Activated T-cell treated with anti-CD3 and anti-CD28 coated beads for 48 hours (primary cell): ENCODE measurements around the gene ADD3.
"Not testable (repeated sequence)": the region's sequence is repeated elsewhere in the genome, so short reads cannot be mapped to it uniquely, and the experiment has no call there.

ENCODE experiments used
- DNase-seq: peaks from one replicate; pipeline ENCODE4 v3.0.0-alpha.2; 2020; ENCODE audit warnings: low read depth

The ADD3 gene

DNA sequence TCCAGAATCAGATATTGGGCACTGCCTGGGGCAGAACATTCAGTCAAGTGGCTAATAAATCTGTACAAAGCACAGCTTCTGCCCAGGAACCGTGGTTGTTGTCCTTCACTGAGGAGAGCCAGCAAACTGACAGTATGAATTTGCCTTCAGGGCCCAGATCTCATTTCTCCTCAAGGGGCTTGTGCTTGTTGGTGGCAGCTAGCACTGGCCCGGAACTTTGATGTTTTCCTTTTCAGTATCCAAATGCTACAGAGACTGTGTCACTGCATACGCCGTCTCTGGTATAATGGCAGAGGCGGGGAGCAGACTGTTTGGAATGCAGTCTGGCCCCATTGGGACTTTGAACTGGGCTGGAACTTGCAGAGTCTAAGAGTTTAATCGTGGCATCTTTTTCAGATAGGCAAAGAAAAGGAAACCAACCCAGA lies 30.4 kb upstream of the ADD3 start:
- no peak for DNase-seq

DNA sequence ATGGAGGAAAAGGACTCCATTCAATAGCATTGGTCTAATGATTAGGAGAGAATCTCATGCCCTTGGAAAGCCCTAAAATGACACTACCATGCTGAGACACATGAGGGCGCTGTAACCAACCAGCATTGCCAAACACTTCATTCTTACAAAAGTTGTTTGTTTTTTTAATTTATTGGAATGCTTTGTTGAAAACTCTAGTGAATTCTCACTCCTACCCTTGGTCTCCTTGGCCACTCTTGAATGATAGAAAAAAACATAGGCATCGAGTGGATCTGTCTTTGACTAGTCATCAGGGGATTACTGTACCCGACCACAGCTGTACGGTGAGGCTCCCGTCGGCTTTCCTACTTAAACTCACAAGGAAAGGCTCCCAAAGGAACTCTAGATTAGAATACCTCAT lies 29.3 kb upstream of the ADD3 start:
- peak; percentile 37 for DNase-seq

DNA sequence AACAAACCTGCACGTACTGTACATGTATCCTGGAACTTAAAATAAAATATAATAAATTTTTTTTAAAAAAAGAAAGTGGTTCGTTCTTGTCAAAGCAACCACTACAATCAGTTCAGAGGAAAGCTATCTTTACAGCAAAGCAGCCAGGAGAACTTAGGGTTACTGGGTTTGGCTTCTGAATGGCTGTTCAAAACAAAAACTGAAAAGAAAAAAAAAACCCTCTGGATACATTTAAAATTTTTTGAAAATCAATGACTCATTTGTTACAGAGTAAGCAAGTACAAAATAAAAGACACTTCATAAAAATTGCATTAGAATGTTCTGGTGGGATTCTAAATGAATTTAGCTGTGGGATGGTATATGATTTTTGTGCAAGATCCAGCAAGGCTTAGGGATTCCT lies 28.6 kb upstream of the ADD3 start:
- no peak for DNase-seq

DNA sequence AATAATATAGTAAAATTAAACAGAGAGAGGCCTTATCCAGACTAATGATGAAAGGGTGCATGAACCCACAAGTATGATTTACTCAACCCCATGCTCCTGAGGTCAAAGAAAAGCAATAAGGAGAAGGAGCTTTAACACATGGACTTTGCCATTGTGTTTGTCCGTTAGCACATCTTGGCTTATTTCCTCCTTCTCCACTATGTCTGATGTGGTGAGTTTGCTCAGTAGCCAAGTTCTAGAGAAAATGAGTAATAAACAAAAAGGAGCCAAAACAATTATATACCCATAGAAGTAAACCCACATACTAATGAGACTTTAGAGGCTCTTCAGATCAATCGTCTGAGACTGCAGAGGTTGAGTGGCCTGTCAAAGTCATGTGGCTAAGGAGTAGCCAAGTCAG lies 26.1 kb upstream of the ADD3 start:
- no peak for DNase-seq

DNA sequence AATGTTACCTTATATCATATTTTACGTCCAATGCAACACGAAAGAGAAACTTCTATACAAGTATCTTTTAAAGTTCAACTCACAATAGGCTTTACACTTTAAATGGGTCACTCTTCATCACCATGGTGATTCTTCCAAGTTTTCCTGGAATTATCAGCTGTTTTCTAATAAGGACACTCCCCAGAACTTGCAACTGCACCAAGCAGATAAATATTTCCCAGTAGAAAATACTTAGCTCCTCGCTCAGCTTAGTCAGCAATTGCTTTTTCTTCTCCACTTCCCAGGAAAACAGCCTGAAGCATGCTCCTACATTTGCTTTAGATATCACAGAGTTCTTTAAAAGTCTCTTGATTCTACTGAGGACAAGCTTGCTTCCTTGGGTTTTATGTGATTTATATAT lies 25.7 kb upstream of the ADD3 start:
- no peak for DNase-seq

DNA sequence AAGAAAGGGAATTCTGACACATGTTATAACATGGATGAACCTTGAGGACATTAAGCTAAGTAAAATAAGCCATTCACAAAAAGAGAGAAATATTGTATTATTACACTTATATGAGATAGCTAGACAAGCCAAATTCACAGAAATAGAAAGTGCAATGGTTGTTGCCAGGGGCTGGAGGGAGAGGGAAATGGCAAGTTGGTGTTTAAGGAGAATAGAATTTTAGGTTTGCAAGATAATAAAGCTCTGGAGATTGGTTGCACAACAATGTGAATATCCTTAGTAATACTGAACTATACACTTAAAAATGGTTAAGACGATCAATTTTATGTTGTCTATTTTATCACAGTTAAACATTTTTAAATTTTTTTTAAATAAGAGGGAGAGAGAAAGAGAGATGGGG lies 25.0 kb upstream of the ADD3 start:
- no peak for DNase-seq

DNA sequence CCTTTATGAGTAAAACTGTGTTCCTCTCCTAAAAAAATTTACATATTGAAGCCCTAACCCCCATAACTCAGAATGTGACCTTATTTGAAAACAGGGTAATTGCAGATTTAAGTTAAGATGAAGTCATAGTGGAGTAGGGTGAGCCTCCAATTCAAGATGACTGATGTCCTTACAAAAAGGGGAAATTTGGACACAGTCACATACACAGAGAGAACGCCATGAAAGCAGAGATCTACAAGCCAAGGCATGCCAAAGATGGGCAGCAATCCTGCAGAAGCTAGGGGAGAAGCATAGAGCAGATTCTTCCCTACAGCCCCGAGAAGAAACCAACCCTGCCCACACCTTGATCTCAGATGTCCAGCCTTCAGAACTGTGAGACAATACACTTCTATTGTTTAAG lies 23.8 kb upstream of the ADD3 start:
- DNase-seq: no peak

DNA sequence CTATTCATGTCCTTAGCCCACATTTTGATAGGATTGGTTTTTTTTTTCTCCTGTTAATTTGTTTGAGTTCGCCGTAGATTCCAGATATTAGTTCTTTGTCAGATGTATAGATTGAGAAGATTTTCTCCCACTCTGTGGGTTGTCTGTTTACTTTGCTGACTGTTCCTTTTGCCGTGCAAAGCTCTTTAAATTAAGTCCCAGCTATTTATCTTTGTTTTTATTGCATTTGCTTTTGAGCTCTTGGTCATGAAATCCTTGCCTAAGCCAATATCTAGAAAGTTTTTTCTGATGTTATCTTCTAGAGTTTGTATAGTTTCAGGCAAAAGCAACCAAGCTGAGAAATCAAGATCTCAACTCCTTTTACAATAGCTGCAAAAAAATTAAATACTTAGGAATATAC lies 22.0 kb upstream of the ADD3 start:
- DNase-seq: not testable (repeated sequence)

DNA sequence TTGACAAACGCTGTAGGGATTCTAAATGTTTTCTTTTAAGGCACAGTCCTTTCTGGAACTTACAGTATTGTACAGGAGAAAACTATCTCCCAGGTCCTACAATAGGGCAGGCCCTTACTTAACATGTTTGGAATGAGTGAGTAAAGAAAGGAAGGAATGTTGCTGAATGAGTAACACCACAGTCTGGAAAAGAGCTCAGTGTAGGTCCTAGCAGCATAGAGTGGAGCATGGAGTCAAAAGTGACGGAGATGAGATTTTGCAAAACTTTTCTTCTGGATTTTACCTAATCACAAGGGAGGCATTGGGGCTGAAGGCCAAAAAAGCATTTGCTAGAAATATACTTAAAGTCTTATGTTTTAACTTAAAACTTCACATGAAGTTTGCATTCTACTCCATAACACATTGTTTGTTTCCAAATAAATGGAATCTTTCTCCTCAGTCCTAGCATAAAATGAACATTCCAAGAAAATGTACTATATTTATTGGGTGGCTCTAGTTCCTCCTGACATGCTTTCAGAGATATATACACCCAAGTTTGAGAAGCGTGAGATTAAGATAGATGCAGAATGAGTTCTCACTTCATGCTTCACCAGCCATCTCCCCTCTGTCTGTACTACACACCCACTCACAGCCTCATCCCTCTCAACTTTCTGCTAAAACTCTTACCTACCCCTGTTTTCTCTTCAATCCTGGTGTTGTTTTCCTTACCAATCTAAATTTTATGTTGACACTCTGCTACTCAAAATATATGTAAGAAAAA lies 20.2 kb upstream of the ADD3 start:
- DNase-seq: no peak

DNA sequence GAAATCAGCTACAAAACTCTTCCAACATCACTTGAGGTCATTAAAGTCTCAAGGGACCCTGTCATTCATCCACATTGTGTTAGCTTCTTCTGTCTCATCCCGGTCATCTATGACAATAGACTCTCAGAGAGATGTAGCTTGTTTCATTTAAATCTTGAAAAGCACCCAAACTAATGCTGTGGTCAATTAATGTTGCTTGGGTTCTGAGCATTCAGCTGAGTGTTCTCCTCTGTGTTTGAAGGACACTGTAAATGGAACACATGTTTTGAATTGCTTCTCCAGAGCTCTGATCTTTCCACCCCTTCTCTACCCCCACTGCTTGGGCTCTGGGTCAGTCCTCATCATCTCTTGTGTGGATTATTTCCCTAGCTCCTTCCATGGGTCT lies 19.6 kb upstream of the ADD3 start:
- DNase-seq: no peak

DNA sequence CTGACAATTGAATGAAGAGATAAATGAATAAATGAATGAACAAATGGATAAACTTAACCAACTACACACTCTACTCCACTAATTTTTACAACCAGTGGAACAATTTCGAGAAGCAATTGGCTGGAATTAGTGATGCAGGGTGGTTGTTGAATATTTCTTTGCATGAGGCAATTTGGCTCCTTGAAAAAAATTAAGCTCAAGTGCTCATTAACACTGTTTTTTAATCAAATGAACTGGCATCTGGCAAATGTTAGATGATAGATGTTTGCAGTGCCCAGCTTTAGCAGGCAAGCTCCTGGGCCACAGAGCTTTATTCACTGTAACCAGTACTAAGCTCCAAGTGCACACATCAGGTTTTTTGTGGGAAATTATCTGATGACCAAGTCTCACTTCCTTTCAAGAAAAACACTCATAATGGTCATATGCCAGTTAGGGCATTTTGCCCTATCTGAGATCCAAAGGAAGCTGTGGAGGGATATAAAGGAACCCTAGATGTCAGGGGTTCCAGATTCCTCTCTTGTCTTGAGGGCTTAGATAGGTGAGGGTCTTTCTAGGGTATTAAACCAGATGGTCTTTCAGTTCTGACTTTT lies 16.4 kb upstream of the ADD3 start:
- DNase-seq: no peak

DNA sequence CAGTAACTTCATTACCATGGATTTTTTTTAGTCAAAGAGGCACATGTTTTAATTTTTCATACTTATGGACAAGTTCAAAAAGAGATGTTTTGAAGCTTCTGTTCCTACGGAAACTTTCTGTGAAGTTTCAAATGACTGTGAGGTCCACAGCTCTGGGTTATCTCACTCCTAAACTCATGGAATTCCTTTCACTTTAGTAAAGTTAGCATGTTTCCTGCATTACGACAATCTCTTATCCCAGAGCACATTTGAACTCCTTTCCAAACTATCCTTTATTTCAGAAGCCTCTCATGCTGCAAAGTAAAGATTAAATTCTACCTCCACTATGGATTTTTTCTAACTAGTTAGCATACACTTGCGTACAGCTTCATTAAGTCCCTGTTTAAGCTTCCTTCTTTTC lies 15.3 kb upstream of the ADD3 start:
- DNase-seq: no peak

DNA sequence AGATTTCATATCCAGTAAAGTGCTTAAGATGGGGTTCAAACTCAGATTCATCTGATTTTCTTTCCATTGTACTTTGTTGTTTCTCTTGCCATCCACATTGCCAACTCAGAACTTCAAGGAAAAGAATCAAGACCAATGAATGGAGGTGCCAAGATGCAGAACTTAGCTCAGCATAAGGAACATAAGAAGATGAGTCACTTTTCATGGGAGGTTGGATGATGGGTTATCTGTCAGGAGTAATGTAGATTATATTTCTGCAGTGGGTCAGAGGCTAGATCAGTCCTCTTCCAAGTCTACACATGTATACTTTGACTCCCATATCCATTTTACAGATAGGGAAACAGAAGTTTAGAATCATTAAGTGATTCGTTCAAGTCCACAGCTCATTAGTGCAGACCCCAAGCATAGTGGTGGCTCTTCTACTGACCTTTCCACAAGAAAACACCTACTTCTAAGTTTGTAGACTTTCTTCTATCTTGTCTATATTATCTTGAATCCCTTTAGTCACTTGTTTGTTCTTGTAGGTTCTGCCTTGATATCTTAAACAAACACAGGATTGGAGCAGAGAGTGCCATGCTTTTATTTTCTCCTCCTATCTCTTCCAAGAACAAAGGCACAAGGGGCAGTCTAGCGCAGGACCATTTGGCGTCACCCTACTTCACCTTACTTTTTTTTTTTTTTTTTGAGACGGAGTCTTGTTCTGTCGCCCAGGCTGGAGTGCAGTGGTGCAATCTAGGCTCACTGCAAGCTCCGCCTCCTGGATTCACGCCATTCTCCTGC lies 14.0 kb upstream of the ADD3 start:
- DNase-seq: no peak

DNA sequence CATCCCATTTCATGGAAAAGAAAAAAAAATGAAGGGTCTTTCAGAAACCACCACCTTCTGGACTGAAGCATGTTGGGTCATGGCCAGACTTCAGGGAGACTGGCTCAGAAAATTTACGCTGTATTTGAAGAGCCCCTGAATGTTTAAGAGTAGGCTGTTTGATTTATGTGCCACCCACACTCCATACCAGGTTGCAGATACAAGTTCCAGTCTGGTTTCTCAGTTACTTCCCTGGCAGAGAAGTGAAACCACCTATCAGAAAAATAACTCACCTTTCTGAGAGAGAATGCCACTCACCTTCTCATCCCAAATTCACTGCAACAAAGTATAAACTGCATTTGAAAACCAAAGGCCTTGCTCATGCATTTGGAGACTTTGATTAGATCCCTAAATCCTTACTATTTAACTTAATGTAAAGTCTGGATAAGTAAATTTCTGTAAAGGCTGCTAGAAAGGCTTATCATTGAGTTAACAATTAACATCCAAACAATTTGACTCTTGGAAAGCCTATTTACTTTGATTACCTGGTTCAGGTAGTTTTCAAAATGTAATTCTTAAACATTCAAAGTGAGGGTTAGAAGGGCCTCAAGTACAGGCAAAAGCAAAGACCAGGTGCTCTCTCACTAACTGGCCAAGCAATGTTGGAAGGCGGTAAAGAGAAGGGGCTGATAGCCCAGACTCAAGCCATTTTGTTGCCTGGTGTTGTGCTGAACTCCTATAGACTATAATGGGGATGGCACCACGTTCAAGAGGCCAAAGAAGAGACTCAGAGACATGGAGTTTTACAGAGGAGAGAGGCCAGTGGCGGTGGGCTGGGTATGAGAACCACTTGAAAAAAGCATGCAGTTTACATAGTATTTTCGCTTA lies 12.8 kb upstream of the ADD3 start:
- DNase-seq: no peak

DNA sequence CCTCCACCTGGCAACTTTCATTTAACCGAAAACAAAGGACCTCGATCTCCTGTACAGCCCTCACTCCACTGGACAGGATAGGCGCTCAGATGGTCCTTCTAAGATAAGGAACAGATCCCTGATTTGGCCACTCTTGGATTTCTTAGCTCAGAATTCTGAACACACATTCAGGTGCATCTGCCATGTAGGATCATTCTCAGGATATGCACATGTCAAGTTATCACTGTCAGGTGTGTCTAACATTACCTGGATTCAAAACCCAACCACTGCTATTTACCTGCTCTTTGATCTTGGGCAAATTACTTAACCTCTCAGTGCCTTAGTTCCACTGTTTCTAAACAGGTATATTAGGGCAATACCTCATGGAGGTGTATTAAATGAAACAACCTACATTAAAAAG lies 12.2 kb upstream of the ADD3 start:
- DNase-seq: no peak

DNA sequence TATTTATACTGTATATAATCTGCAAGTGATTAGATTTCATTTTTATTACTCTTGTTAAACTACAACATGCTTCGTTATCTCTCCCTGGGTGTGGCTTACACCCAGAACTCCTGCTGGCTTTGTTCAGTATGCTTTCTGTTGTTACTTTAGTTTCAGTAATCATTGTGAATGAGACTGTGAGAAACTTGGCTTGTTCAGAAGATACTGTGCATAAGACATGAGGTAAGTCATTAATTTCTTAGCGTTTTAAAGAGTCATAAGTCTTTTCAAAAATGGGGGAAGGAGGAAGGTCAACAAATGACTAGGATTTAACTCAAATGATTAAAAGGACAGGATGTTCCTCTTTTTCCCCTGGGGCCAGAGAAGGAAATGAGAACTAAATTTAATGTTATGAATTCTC lies 11.6 kb upstream of the ADD3 start:
- DNase-seq: no peak

DNA sequence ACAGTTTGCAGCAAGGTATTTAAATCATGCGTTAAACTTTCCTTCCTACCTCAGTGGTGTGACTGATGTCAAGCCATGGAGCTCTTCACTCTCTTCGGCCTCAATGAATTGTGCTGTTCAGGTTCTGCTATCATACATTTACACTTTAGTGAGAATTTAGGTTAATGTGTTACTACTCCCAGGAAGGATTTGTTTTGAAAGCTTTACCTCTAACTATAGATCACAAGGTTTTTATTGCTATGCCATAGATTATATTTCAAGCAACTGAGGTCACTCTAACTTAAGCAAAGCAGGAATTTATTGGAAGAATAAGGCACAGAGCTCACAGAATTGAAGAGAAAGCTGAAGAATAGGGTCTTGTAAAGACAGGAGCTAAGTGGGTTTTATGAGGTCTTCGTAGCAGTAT lies 11.0 kb upstream of the ADD3 start:
- no peak for DNase-seq

DNA sequence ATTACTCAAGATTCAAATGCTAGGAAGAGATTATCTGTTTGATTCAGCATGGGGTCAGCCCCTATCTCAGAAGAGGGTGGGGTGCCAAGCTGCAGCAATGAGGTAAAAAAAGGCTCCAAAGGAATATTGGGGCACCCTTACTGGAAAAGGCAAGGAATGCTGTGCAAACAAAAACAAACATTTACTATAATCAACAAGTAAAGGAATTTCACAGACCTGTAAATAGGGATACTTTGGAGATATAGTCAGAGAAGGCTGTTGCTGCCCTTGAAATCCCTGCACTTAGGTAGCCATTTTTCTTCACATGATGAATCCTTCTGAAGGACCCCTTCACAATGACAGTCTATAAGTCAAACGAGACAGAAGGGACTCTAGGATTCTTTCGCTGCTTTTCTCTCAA lies 10.6 kb upstream of the ADD3 start:
- DNase-seq: no peak

DNA sequence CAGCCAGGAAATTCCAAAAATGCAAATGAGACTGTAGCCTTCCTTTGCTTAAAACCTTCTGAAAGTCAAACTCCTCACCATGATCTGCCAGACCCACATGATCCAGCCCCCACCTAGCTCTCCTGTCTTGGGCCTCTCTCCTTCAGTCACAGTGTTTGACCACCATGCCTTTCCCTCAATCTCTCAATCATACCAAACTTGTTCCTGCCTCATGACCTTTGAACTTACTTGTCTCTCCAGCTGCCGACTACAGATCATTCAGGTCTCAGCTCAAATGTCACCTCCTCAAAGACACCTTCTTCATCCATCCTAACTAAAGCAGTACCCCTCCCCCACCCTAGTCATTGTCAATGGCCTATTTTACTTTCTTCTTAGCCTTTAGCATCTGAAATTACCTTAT lies 9.3 kb upstream of the ADD3 start:
- no peak for DNase-seq

DNA sequence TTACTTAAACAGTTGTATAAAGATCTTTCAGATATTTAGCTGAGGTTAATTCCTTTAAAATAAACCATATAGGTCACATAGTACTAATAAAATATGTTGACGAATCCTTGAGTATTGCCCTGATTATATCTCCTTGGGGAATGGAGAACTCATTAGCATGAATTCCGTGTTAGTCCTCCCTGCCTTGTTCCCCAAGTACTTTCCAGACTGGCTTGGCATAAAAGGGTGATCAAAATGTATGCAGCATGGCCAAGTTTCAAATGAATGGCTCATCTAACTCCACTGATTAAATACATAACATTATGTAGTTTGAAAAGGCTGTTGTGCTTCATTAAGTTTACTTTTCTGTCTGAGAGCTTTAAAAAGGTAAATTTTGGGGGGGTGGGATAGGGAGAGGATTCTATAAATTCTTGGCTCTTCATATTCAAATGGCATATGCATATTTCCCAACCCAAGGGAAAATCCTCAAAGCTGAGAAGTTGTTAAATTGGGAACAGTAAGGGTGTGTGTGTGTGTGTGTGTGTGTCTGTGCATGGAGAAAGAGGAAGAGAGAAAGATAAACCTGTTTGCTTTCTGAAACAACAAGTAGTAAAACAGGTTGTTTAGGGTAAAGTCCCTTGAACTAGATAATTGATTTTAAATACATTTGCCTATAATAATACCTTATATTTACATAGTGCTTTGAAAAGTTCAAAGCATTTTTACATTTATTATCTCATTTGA lies 4.8 kb upstream of the ADD3 start:
- no peak for DNase-seq

DNA sequence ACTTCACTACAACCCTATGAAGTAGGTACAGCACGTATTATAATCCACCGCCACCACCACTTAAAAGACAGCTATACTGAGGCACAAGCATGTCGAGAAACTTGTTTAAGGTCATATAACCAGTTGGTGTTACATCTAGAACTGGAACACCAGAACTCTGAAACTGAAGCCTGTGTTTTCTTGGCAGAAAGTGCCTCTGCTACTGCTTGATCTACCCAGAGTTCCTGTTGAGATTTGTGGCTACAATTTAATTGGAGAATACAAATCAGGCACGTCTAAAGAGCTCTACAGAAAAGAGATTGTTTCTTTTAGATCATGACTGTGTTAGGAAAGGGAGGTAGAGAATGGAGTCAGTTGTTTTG lies 4.3 kb upstream of the ADD3 start:
- DNase-seq: no peak

DNA sequence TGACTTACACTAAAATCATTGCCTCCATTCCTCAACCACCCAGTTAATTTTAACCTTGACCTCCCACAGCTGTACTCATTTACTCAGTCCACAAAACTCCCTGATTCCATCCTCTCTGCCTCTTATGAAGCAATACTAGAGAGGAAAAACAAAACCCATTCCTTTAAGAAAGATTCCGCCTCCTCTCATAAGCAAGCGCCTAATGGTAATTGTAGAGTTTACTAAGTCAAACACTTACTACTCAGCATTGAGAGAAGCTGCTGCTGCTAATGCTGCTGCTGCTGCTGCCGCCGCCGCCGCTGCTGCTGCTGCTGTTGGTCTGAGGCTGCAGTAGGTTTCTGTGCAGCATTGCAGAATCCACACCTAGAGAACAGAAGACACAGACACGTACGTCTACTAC lies 2.1 kb upstream of the ADD3 start:
- DNase-seq: no peak
